Neural cell (in vitro differentiated cells): ENCODE measurements around the gene AQP2. TPM values are rescaled to one million over a fixed set of nuclear protein-coding genes. Genes with fewer than 3 reads are reported as not detected.
"Not testable (repeated sequence)": the region's sequence is repeated elsewhere in the genome, so short reads cannot be mapped to it uniquely, and the experiment has no call there.

ENCODE experiments used
- H2AFZ ChIP-seq: fragments of 200-600, 300-800 bp; sonication (generic), shearing (Covaris generic); 2 replicates; pipeline ENCODE4 v1.6.0; 2014; ENCODE audit warnings: low read depth, mild to moderate bottlenecking, antibody characterized with exemption, low read length, moderate library complexity
- H3F3A ChIP-seq: fragments of 200-600 bp; shearing (Covaris generic); 2 replicates; pipeline ENCODE4 v1.6.1; 2016; ENCODE audit warnings: mild to moderate bottlenecking, moderate library complexity, mixed read lengths, antibody characterized with exemption, low read length; ENCODE audit not compliant: insufficient read depth, poor library complexity, severe bottlenecking
- H3K27ac ChIP-seq: fragments of 200-600, 300-800 bp; sonication (generic), shearing (Covaris generic); 2 replicates; pipeline ENCODE4 v1.5.1; 2014; ENCODE audit warnings: mild to moderate bottlenecking, low read length, moderate library complexity
- H3K27me3 ChIP-seq: fragments of 300-800, 200-600 bp; sonication (generic), shearing (Covaris generic); 2 replicates; pipeline ENCODE4 v1.6.0; 2014; ENCODE audit warnings: mild to moderate bottlenecking, low read depth, low read length, moderate library complexity; ENCODE audit not compliant: insufficient read depth
- H3K36me3 ChIP-seq: fragments of 300-800, 200-600 bp; sonication (generic), shearing (Covaris generic); 2 replicates; pipeline ENCODE4 v1.5.1; 2014; ENCODE audit warnings: mild to moderate bottlenecking, antibody characterized with exemption, low read length, moderate library complexity; ENCODE audit not compliant: insufficient read depth
- H3K4me2 ChIP-seq: fragments of 300-800, 200-600 bp; sonication (generic), shearing (Covaris generic); 2 replicates; pipeline ENCODE4 v1.6.0; 2014; ENCODE audit warnings: mild to moderate bottlenecking, low read length
- H3K4me3 ChIP-seq: fragments of 300-800, 200-600 bp; sonication (generic), shearing (Covaris generic); 2 replicates; pipeline ENCODE4 v1.5.1; 2014; ENCODE audit warnings: mild to moderate bottlenecking, low read length, moderate library complexity
- H3K79me2 ChIP-seq: fragments of 200-600 bp; shearing (Covaris generic); replicated peaks from 2 replicates; pipeline ENCODE4 v1.6.0; 2014; ENCODE audit warnings: mild to moderate bottlenecking, low read length, moderate library complexity; ENCODE audit not compliant: insufficient read depth
- H3K9ac ChIP-seq: fragments of 300-800, 200-600 bp; sonication (generic), shearing (Covaris generic); 2 replicates; pipeline ENCODE4 v1.6.1; 2016; ENCODE audit warnings: mild to moderate bottlenecking, low read length, mixed read lengths
- H3K9me2 ChIP-seq: fragments of 200-600 bp; shearing (Covaris generic); 2 replicates; pipeline ENCODE4 v1.6.1; 2016; ENCODE audit warnings: mild to moderate bottlenecking, low read length, mixed read lengths; ENCODE audit not compliant: insufficient read depth
- H3K9me3 ChIP-seq: fragments of 200-600, 300-800 bp; sonication (generic), shearing (Covaris generic); 2 replicates; pipeline ENCODE4 v1.6.1; 2016; ENCODE audit warnings: mild to moderate bottlenecking, mixed run types, low read length, moderate library complexity, mixed read lengths
- H4K20me1 ChIP-seq: fragments of 200-600 bp; shearing (Covaris generic); 2 replicates; pipeline ENCODE4 v1.6.1; 2016; ENCODE audit warnings: mild to moderate bottlenecking, mixed run types; ENCODE audit not compliant: insufficient read depth
- EP300 ChIP-seq: fragments of 450-650 bp; conservative IDR thresholded peaks from 2 replicates; pipeline ENCODE4 v1.6.1; 2014; ENCODE audit warnings: antibody characterized with exemption, mild to moderate bottlenecking, moderate library complexity; ENCODE audit not compliant: poor library complexity, severe bottlenecking
- EZH2 ChIP-seq: fragments of 200-600, 300-800 bp; shearing (Covaris generic), sonication (generic); IDR thresholded peaks from 2 replicates; pipeline ENCODE4 v1.6.1; 2014; ENCODE audit warnings: antibody characterized with exemption, low read length, borderline replicate concordance, mild to moderate bottlenecking; ENCODE audit not compliant: insufficient read depth, poor library complexity, severe bottlenecking
- MXI1 ChIP-seq: fragments of 450-650 bp; conservative IDR thresholded peaks from 2 replicates; pipeline ENCODE4 v1.6.1; 2014; ENCODE audit warnings: antibody characterized with exemption, mild to moderate bottlenecking; ENCODE audit not compliant: poor library complexity, severe bottlenecking
- POLR2AphosphoS5 ChIP-seq: IDR thresholded peaks from 2 replicates; pipeline ENCODE4 v1.6.1; 2012
- RAD21 ChIP-seq: fragments of 450-650 bp; conservative IDR thresholded peaks from 2 replicates; pipeline ENCODE4 v1.6.1; 2014; ENCODE audit warnings: antibody characterized with exemption, mild to moderate bottlenecking, moderate library complexity
- SMC3 ChIP-seq: fragments of 450-650 bp; conservative IDR thresholded peaks from 2 replicates; pipeline ENCODE4 v1.6.1; 2014; ENCODE audit warnings: antibody characterized with exemption, mild to moderate bottlenecking, moderate library complexity; ENCODE audit not compliant: poor library complexity
- polyA plus RNA-seq: library from polyadenylated mRNA; depleted of rRNA; stranded (reverse); fragments of >200 nt; gene quantifications from 2 replicates; pipeline ENCODE4 v1.2.3, GENCODE V29; 2014
- TF ChIP-seq, protein P1 (sequence below): fragments of 450-650 bp; IDR thresholded peaks from 2 replicates; pipeline ENCODE4 v1.5.1; 2014; ENCODE audit warnings: antibody characterized with exemption, mild to moderate bottlenecking, moderate library complexity; ENCODE audit not compliant: poor library complexity, severe bottlenecking
- TF ChIP-seq, protein P2 (sequence below): IDR thresholded peaks from 2 replicates; pipeline ENCODE4 v1.6.1; 2012; ENCODE audit warnings: borderline replicate concordance

Gene AQP2
- polyA plus RNA-seq, 1 donor from 2014 or later: not detected

DNA sequence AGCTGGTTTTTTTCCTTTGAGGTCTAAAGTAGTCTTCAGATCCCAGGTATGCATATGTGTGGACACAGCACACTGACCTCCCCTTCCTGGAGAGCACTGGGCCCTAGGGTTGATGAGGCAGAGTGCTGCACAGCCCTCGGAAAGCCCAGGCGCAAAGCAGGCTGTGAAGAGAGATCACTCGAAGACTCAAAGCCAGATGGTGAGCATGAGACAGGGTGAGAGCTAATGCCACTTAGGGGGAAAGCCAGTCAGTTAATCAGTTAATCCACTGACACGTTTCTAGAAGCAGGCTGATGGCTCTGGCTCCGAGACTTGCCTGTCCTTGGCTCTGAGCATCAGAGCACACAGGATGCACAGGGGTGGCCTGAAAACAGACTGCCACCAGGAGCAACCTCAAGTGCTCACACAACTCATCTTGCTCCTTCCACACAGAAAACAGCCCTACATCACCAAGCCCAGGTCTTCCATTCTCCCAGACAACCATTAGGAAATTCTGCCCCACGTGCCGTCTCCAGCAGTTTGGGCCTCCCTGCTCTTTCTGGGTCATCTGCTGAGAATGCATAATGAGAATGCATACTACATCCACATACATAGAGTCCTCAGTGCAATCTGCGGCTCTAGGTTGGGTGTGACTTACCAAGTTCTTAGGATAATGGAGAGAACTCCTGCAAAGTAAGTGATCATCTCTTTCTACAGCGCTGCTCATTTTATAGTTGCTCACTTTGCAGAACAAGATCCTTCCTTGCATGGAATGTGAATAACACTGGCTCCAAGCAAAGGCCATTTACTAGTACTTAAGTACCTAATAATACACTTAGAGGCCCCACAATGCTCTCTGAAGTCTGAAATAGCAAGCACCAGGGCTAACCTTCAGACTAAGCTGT is 34.2 kb downstream of the AQP2 start:
- Histone ChIP-seq H3K9me2 (no peaks in the 10 kb centered on the region), H3K9me3 (no peaks in the 10 kb centered on the region), H3K9ac (no peak overlapping the region), H3K27me3 (no peaks in the 10 kb centered on the region), H3K4me3 (no peak overlapping the region), H3F3A (no peaks in the 10 kb centered on the region), H4K20me1 (no peaks in the 10 kb centered on the region), H2AFZ (no peak overlapping the region), H3K79me2 (no peaks in the 10 kb centered on the region), H3K27ac (no peak overlapping the region), H3K4me2 (no peak overlapping the region), H3K36me3 (no peaks in the 10 kb centered on the region)
- no peak for TF ChIP-seq POLR2AphosphoS5
- TF ChIP-seq EP300: no peak
- TF ChIP-seq, protein P1, sequence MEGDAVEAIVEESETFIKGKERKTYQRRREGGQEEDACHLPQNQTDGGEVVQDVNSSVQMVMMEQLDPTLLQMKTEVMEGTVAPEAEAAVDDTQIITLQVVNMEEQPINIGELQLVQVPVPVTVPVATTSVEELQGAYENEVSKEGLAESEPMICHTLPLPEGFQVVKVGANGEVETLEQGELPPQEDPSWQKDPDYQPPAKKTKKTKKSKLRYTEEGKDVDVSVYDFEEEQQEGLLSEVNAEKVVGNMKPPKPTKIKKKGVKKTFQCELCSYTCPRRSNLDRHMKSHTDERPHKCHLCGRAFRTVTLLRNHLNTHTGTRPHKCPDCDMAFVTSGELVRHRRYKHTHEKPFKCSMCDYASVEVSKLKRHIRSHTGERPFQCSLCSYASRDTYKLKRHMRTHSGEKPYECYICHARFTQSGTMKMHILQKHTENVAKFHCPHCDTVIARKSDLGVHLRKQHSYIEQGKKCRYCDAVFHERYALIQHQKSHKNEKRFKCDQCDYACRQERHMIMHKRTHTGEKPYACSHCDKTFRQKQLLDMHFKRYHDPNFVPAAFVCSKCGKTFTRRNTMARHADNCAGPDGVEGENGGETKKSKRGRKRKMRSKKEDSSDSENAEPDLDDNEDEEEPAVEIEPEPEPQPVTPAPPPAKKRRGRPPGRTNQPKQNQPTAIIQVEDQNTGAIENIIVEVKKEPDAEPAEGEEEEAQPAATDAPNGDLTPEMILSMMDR: no peak
- TF ChIP-seq, protein P2, sequence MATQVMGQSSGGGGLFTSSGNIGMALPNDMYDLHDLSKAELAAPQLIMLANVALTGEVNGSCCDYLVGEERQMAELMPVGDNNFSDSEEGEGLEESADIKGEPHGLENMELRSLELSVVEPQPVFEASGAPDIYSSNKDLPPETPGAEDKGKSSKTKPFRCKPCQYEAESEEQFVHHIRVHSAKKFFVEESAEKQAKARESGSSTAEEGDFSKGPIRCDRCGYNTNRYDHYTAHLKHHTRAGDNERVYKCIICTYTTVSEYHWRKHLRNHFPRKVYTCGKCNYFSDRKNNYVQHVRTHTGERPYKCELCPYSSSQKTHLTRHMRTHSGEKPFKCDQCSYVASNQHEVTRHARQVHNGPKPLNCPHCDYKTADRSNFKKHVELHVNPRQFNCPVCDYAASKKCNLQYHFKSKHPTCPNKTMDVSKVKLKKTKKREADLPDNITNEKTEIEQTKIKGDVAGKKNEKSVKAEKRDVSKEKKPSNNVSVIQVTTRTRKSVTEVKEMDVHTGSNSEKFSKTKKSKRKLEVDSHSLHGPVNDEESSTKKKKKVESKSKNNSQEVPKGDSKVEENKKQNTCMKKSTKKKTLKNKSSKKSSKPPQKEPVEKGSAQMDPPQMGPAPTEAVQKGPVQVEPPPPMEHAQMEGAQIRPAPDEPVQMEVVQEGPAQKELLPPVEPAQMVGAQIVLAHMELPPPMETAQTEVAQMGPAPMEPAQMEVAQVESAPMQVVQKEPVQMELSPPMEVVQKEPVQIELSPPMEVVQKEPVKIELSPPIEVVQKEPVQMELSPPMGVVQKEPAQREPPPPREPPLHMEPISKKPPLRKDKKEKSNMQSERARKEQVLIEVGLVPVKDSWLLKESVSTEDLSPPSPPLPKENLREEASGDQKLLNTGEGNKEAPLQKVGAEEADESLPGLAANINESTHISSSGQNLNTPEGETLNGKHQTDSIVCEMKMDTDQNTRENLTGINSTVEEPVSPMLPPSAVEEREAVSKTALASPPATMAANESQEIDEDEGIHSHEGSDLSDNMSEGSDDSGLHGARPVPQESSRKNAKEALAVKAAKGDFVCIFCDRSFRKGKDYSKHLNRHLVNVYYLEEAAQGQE: no peak
- TF ChIP-seq MXI1: no peak

DNA sequence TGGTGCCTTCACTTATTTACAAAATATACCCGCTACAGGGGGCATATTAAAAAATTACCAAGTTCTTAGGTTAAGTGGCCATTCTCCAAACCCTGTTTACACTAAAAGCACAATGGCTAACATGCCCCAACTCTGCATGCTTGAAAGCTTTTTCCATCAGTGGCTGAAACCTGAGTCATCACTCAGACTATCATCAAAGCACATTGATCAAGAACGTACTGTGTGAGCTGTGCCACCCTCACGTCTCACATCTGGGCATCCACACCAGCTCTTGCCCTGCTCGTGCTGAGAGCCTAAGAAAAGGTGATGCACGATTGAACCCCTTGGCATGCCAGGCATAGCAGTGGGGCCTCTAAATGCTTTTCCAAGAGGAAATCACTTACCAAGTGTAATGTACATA is 35.4 kb downstream of the AQP2 start:
- no peak overlapping the region for H3K4me2 ChIP-seq
- no peaks in the 10 kb centered on the region for H3K79me2 ChIP-seq
- H3K36me3 ChIP-seq: no peaks in the 10 kb centered on the region
- H3K9me3 ChIP-seq: no peaks in the 10 kb centered on the region
- no peak overlapping the region for H3K27ac ChIP-seq
- H4K20me1 ChIP-seq: no peaks in the 10 kb centered on the region
- H3K27me3 ChIP-seq: no peaks in the 10 kb centered on the region
- no peaks in the 10 kb centered on the region for H3K9me2 ChIP-seq
- no peak overlapping the region for H2AFZ ChIP-seq
- TF ChIP-seq, protein P1: no peak
- TF ChIP-seq SMC3 (no peak), RAD21 (no peak), EZH2 (no peak)
- TF ChIP-seq, protein P2: no peak
- no peak overlapping the region for H3K9ac ChIP-seq
- H3F3A ChIP-seq: no peaks in the 10 kb centered on the region
- H3K4me3 ChIP-seq: no peak overlapping the region

DNA sequence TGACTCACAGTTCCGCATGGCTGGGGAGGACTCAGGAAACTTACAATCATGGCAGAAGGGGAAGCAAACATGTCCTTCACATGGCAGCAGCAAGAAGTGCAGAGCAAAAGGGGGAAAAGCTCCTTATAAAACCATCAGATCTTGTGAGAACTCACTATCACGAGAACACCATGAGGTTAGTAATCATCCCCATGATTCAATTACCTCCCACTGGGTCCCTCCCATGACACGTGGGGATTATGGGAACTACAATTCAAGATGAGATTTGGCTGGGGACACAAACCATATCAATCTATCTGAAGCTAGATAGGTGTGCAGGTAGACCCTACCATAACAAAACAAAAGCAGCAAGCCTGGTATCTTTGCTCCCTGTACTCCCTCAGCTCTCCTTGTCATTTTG is 35.9 kb downstream of the AQP2 start:
- not testable (repeated sequence) for H4K20me1 ChIP-seq, H3K9ac ChIP-seq, H3K9me3 ChIP-seq, H2AFZ ChIP-seq, H3F3A ChIP-seq, H3K4me3 ChIP-seq, H3K27me3 ChIP-seq, H3K36me3 ChIP-seq, H3K27ac ChIP-seq, H3K9me2 ChIP-seq, H3K79me2 ChIP-seq, H3K4me2 ChIP-seq
